Trophoblast cell (in vitro differentiated cells and primary cell): ENCODE data around the gene MORN1.

Experiments used
- DNase-seq, 2 donors: peaks; one replicate each; pipeline ENCODE4 v3.0.0-alpha.2; 2016
- H2AFZ ChIP-seq: 2 replicates; pipeline ENCODE4 v1.6.1; 2013; ENCODE audit warnings: low read length, moderate library complexity, mild to moderate bottlenecking; ENCODE audit not compliant: insufficient read depth, poor library complexity
- H2AK5ac ChIP-seq: 2 replicates; pipeline ENCODE4 v1.6.1; 2013; ENCODE audit warnings: mild to moderate bottlenecking, low read length
- H2BK120ac ChIP-seq: 2 replicates; pipeline ENCODE4 v1.6.1; 2013; ENCODE audit warnings: low read length, mild to moderate bottlenecking, moderate library complexity; ENCODE audit not compliant: insufficient read depth, poor library complexity
- H2BK12ac ChIP-seq: 2 replicates; pipeline ENCODE4 v1.6.1; 2013; ENCODE audit warnings: mild to moderate bottlenecking, low read length, moderate library complexity
- H2BK5ac ChIP-seq: 2 replicates; pipeline ENCODE4 v1.6.1; 2013; ENCODE audit warnings: low read length, low read depth, moderate library complexity, mild to moderate bottlenecking; ENCODE audit not compliant: poor library complexity
- H3K14ac ChIP-seq: 2 replicates; pipeline ENCODE4 v1.6.1; 2013; ENCODE audit warnings: mild to moderate bottlenecking, low read length
- H3K18ac ChIP-seq: 2 replicates; pipeline ENCODE4 v1.6.1; 2013; ENCODE audit warnings: mild to moderate bottlenecking, low read length
- H3K23ac ChIP-seq: 2 replicates; pipeline ENCODE4 v1.6.1; 2013; ENCODE audit warnings: low read length
- H3K27ac ChIP-seq: 2 replicates; pipeline ENCODE4 v1.5.1; 2013; ENCODE audit warnings: low read depth, mild to moderate bottlenecking, inconsistent platforms, low read length, moderate library complexity
- H3K27me3 ChIP-seq: 2 replicates; pipeline ENCODE4 v1.6.1; 2013; ENCODE audit warnings: inconsistent platforms, mild to moderate bottlenecking, low read length, moderate library complexity; ENCODE audit not compliant: insufficient read depth
- H3K36me3 ChIP-seq, 2 experiments: 1 replicate in 1 of 2; 2 replicates in 1 of 2; pipeline ENCODE4 v1.6.1; 2013; ENCODE audit warnings: low read length in 2 of 2, mild to moderate bottlenecking in 2 of 2, moderate library complexity in 1 of 2; ENCODE audit not compliant: insufficient read depth in 2 of 2, control insufficient read depth in 1 of 2
- H3K4ac ChIP-seq: 2 replicates; pipeline ENCODE4 v1.6.1; 2013; ENCODE audit warnings: low read depth, mild to moderate bottlenecking, low read length, moderate library complexity
- H3K4me1 ChIP-seq, 2 experiments: 1 replicate in 1 of 2; 2 replicates in 1 of 2; pipeline ENCODE4 v1.6.1; 2013; ENCODE audit warnings: low read length in 2 of 2, mild to moderate bottlenecking in 2 of 2, moderate library complexity in 1 of 2; ENCODE audit not compliant: insufficient read depth in 2 of 2, control insufficient read depth in 1 of 2
- H3K4me2 ChIP-seq: 2 replicates; pipeline ENCODE4 v1.6.1; 2013; ENCODE audit warnings: inconsistent platforms, mild to moderate bottlenecking, low read length, moderate library complexity
- H3K4me3 ChIP-seq: 2 replicates; pipeline ENCODE4 v1.5.1; 2013; ENCODE audit warnings: mild to moderate bottlenecking, low read depth, low read length, inconsistent platforms
- H3K79me1 ChIP-seq: one replicate; pipeline ENCODE4 v1.6.1; 2013; ENCODE audit warnings: low read length
- H3K79me2 ChIP-seq: 2 replicates; pipeline ENCODE4 v1.6.1; 2013; ENCODE audit warnings: low read length, mild to moderate bottlenecking; ENCODE audit not compliant: control insufficient read depth, insufficient read depth, poor library complexity
- H3K9ac ChIP-seq: 2 replicates; pipeline ENCODE4 v1.6.1; 2013; ENCODE audit warnings: mild to moderate bottlenecking, low read length
- H3K9me3 ChIP-seq: 2 replicates; pipeline ENCODE4 v1.6.1; 2013; ENCODE audit warnings: low read depth, mild to moderate bottlenecking, control low read depth, inconsistent platforms, low read length; ENCODE audit not compliant: insufficient read depth
- H4K12ac ChIP-seq: 2 replicates; pipeline ENCODE4 v1.6.1; 2013; ENCODE audit warnings: low read depth, mild to moderate bottlenecking, low read length, moderate library complexity
- H4K8ac ChIP-seq: 2 replicates; pipeline ENCODE4 v1.6.1; 2013; ENCODE audit warnings: low read depth, mild to moderate bottlenecking, low read length, moderate library complexity
- H4K91ac ChIP-seq: one replicate; pipeline ENCODE4 v1.6.1; 2013; ENCODE audit warnings: low read depth, mild to moderate bottlenecking, low read length, moderate library complexity
- WGBS: extraction: QIAGEN DNeasy Blood & Tissue Kit; methylation state at CpG from one replicate; pipeline ENCODE4 v1.1.7; 2013; ENCODE audit warnings: missing lambda C conversion rate; ENCODE audit not compliant: insufficient read length, insufficient coverage; ENCODE audit errors: extremely low coverage; 5-methylcytosine and 5-hydroxymethylcytosine counted together

The MORN1 gene

GRCh38 chr1:2290171-2290578 is 101.2 kb downstream of the MORN1 start:
- no peak overlapping the region for H2BK5ac ChIP-seq
- H3K36me3 ChIP-seq, result peaks cover 8 to 9% of the 10 kb centered on the region in 2 experiments
- no peak overlapping the region for H3K14ac ChIP-seq
- no peak overlapping the region for H3K27ac ChIP-seq
- no peak overlapping the region for H3K4me3 ChIP-seq
- peak overlapping the region; percentile 1 for H3K18ac ChIP-seq
- DNase-seq, result peak; percentile 64 to 68
- no peak overlapping the region for H3K9ac ChIP-seq
- H3K23ac ChIP-seq, result no peak overlapping the region
- H4K8ac ChIP-seq, result no peak overlapping the region
- no peaks in the 10 kb centered on the region for H3K27me3 ChIP-seq
- H2BK12ac ChIP-seq, result no peak overlapping the region
- H4K91ac ChIP-seq, result no peak overlapping the region
- peaks cover 16% of the 10 kb centered on the region for H3K79me2 ChIP-seq
- no peak overlapping the region for H3K4me2 ChIP-seq
- H2AFZ ChIP-seq, result no peak overlapping the region
- no peak overlapping the region for H2BK120ac ChIP-seq
- peaks cover 8% of the 10 kb centered on the region for H3K9me3 ChIP-seq
- H4K12ac ChIP-seq, result no peak overlapping the region
- H2AK5ac ChIP-seq, result no peak overlapping the region
- no peaks in the 10 kb centered on the region for H3K79me1 ChIP-seq
- H3K4ac ChIP-seq, result peak overlapping the region; percentile 32
- peaks cover 4 to 12% of the 10 kb centered on the region in 2 experiments for H3K4me1 ChIP-seq
- WGBS, result no CpG with 5 or more reads among the region's 7 CpGs

- WGBS, result no CpG with 5 or more reads among the region's 9 CpGs
Observed at GRCh38 chr1:2289607-2290006, 101.7 kb downstream of the MORN1 start.

GRCh38 chr1:2288816-2289536 is 102.4 kb downstream of the MORN1 start:
- no CpG with 5 or more reads among the region's 20 CpGs for WGBS
- Histone ChIP-seq H3K27me3 (no peaks in the 10 kb centered on the region), H3K4me1 (peaks cover 8 to 14% of the 10 kb centered on the region in 2 experiments), H2BK120ac (no peak overlapping the region), H3K18ac (peak overlapping the region; percentile 50), H3K79me2 (peaks cover 23% of the 10 kb centered on the region), H3K79me1 (no peaks in the 10 kb centered on the region), H3K4me3 (no peak overlapping the region), H3K36me3 (peaks cover 5 to 9% of the 10 kb centered on the region in 2 experiments), H3K4me2 (no peak overlapping the region), H4K91ac (no peak overlapping the region), H3K14ac (no peak overlapping the region), H3K27ac (no peak overlapping the region), H2BK5ac (no peak overlapping the region), H2AK5ac (no peak overlapping the region), H4K12ac (no peak overlapping the region), H3K23ac (no peak overlapping the region), H3K9me3 (peaks cover 7% of the 10 kb centered on the region), H3K4ac (peak overlapping the region; percentile 57), H4K8ac (no peak overlapping the region), H2BK12ac (no peak overlapping the region), H3K9ac (no peak overlapping the region), H2AFZ (peak overlapping the region; percentile 2)
- DNase-seq, result no peak

More at GRCh38 chr1:2289607-2290006, 101.7 kb downstream of the MORN1 start:
- Histone ChIP-seq H3K14ac (no peak overlapping the region), H2AFZ (no peak overlapping the region), H4K12ac (no peak overlapping the region), H3K4me2 (no peak overlapping the region), H2BK12ac (no peak overlapping the region), H3K79me1 (no peaks in the 10 kb centered on the region), H3K4me1 (peaks cover 4 to 12% of the 10 kb centered on the region in 2 experiments), H3K79me2 (peaks cover 19% of the 10 kb centered on the region), H3K9me3 (peaks cover 8% of the 10 kb centered on the region), H3K4me3 (peak overlapping the region; percentile 26), H4K8ac (no peak overlapping the region), H4K91ac (no peak overlapping the region), H3K23ac (no peak overlapping the region), H3K27ac (no peak overlapping the region), H2BK5ac (no peak overlapping the region), H3K18ac (peak overlapping the region; percentile 67), H3K9ac (no peak overlapping the region), H3K36me3 (peaks cover 7 to 9% of the 10 kb centered on the region in 2 experiments), H2AK5ac (no peak overlapping the region), H3K27me3 (no peaks in the 10 kb centered on the region), H3K4ac (peak overlapping the region; percentile 5), H2BK120ac (no peak overlapping the region)
- DNase-seq, result no peak

GRCh38 chr1:2288311-2288710 is 103.0 kb downstream of the MORN1 start:
- H3K18ac ChIP-seq, result no peak overlapping the region
- no peak overlapping the region for H2AK5ac ChIP-seq
- H4K12ac ChIP-seq, result no peak overlapping the region
- H3K4me2 ChIP-seq, result no peak overlapping the region
- H4K8ac ChIP-seq, result no peak overlapping the region
- peaks cover 5 to 9% of the 10 kb centered on the region in 2 experiments for H3K36me3 ChIP-seq
- no peak overlapping the region for H3K9ac ChIP-seq
- H4K91ac ChIP-seq, result no peak overlapping the region
- peaks cover 25% of the 10 kb centered on the region for H3K79me2 ChIP-seq
- peaks cover 14 to 21% of the 10 kb centered on the region in 2 experiments for H3K4me1 ChIP-seq
- H2BK5ac ChIP-seq, result no peak overlapping the region
- peak overlapping the region; percentile 57 for H3K4ac ChIP-seq
- H2BK120ac ChIP-seq, result no peak overlapping the region
- no peak for DNase-seq
- H3K14ac ChIP-seq, result no peak overlapping the region
- no peaks in the 10 kb centered on the region for H3K27me3 ChIP-seq
- no peak overlapping the region for H3K27ac ChIP-seq
- WGBS, result no CpG with 5 or more reads among the region's 10 CpGs
- H2BK12ac ChIP-seq, result no peak overlapping the region
- no peak overlapping the region for H3K23ac ChIP-seq
- H3K9me3 ChIP-seq, result peaks cover 7% of the 10 kb centered on the region
- peak overlapping the region; percentile 2 for H2AFZ ChIP-seq
- no peaks in the 10 kb centered on the region for H3K79me1 ChIP-seq
- no peak overlapping the region for H3K4me3 ChIP-seq
